CD4-positive, alpha-beta T cell (primary cell): Measurements from ENCODE around the gene AIMP1. TPM values are rescaled to one million over a fixed set of nuclear protein-coding genes. Genes with fewer than 3 reads are reported as not detected.

Experiments used
- ATAC-seq: fragments of 200-7000 bp; cut with Tn5 transposase; one replicate; pipeline ENCODE4 v1.10.0; 2022; ENCODE audit warnings: mild to moderate bottlenecking; ENCODE audit not compliant: poor library complexity
- CTCF ChIA-PET: fragments of 350-600 bp; sonication (Branson Sonifier 250); formaldehyde crosslinking; loops from one replicate; lab custom pipeline; 2021; ENCODE audit warnings: antibody characterized with exemption, inconsistent platforms; lab: Charles Lee
- POLR2A ChIA-PET: fragments of 350-600 bp; sonication (Branson Sonifier 250); formaldehyde crosslinking; loops from one replicate; lab custom pipeline; 2021; ENCODE audit warnings: antibody characterized with exemption, inconsistent platforms; lab: Charles Lee
- DNase-seq, 14 experiments: peaks; one replicate each; pipeline ENCODE4 v3.0.0-alpha.2; 2013 to 2020; ENCODE audit warnings: mixed read lengths in 2 of 14
- H3K27ac ChIP-seq, 2 donors: one replicate each; pipeline versions ENCODE4 v1.5.1 to v1.7.0; 2013; ENCODE audit warnings: low read length in 2 of 2, low read depth in 1 of 2, mild to moderate bottlenecking in 1 of 2
- H3K27me3 ChIP-seq, 2 experiments: 1 replicate in 1 of 2; 2 replicates in 1 of 2; pipeline versions ENCODE4 v1.6.1 to v1.7.0; 2013; ENCODE audit warnings: low read length in 2 of 2, control low read depth in 1 of 2, mild to moderate bottlenecking in 1 of 2, moderate library complexity in 1 of 2; ENCODE audit not compliant: insufficient read depth in 2 of 2, control insufficient read depth in 1 of 2
- H3K36me3 ChIP-seq: one replicate; pipeline ENCODE4 v1.6.1; 2013; ENCODE audit warnings: low read length, control low read depth; ENCODE audit not compliant: insufficient read depth
- H3K4me1 ChIP-seq: one replicate; pipeline ENCODE4 v1.6.1; 2013; ENCODE audit warnings: low read length, control low read depth; ENCODE audit not compliant: insufficient read depth
- H3K4me3 ChIP-seq: one replicate; pipeline ENCODE4 v1.5.1; 2013; ENCODE audit warnings: mild to moderate bottlenecking, low read length, moderate library complexity
- H3K9me3 ChIP-seq, 2 experiments: 1 replicate in 1 of 2; 2 replicates in 1 of 2; pipeline versions ENCODE4 v1.6.1 to v1.7.0; 2013; ENCODE audit warnings: low read length in 2 of 2, mild to moderate bottlenecking in 2 of 2, control low read depth in 1 of 2, moderate library complexity in 1 of 2; ENCODE audit not compliant: control insufficient read depth in 1 of 2, insufficient read depth in 1 of 2
- H3K27ac Mint-ChIP-seq: one replicate; pipeline ENCODE4 v1.8.0; 2020; ENCODE audit warnings: mixed read lengths
- H3K27me3 Mint-ChIP-seq: one replicate; pipeline ENCODE4 v1.8.0; 2021; ENCODE audit warnings: mixed read lengths
- H3K36me3 Mint-ChIP-seq: one replicate; pipeline ENCODE4 v1.8.0; 2021; ENCODE audit warnings: low read depth, mixed read lengths
- H3K4me1 Mint-ChIP-seq: one replicate; pipeline ENCODE4 v1.8.0; 2021; ENCODE audit warnings: low read depth, mixed read lengths
- H3K4me3 Mint-ChIP-seq: one replicate; pipeline ENCODE4 v1.8.0; 2020; ENCODE audit warnings: mild to moderate bottlenecking, mixed read lengths
- H3K9me3 Mint-ChIP-seq: one replicate; pipeline ENCODE4 v1.8.0; 2020; ENCODE audit warnings: mixed read lengths
- CTCF ChIP-seq: fragments of 200-600 bp; IDR thresholded peaks from one replicate; pipeline ENCODE4 v1.8.0; 2022; ENCODE audit warnings: antibody characterized with exemption, mild to moderate bottlenecking
- intact Hi-C, 2 experiments: fragments of 100-400 bp; cut with DNase I in 1 of 2; cut with micrococcal nuclease in 1 of 2; formaldehyde crosslinking; loops; one replicate each; pipeline versions ENCODE4 v1.15.1 to v1.9.0; 2023 to 2025; cut with DNase I, micrococcal nuclease
- total RNA-seq, 174 experiments: library from RNA in 2 of 174; stranded (reverse) in 2 of 174; gene quantifications; one replicate each; pipeline ENCODE4 v1.2.3 and lab custom pipeline; 2021 to 2026

Gene AIMP1
- total RNA-seq, 2 experiments from 2014 or later, result 75.4 to 77.8 TPM

GRCh38 chr4:106343865-106344646 lies 27.7 kb downstream of the AIMP1 start:
- H3K27ac ChIP-seq, result no peak overlapping the region
- H3K27me3 ChIP-seq, result no peaks in the 10 kb centered on the region
- intact Hi-C loops, result no loop called here
- POLR2A ChIA-PET, result no interaction called here
- peaks cover 2% of the 10 kb centered on the region for H3K9me3 Mint-ChIP-seq
- no peaks in the 10 kb centered on the region for H3K27me3 Mint-ChIP-seq
- H3K4me1 Mint-ChIP-seq, result peaks cover 52% of the 10 kb centered on the region
- no peaks in the 10 kb centered on the region for H3K9me3 ChIP-seq
- DNase-seq (no peak), ATAC-seq (no peak)
- CTCF ChIA-PET, result no interaction called here
- H3K36me3 ChIP-seq, result peaks cover 62% of the 10 kb centered on the region
- no peak overlapping the region for H3K4me3 ChIP-seq
- TF ChIP-seq CTCF, result no peak
- no peaks in the 10 kb centered on the region for H3K4me1 ChIP-seq
- H3K4me3 Mint-ChIP-seq, result no peak overlapping the region
- peaks cover 86% of the 10 kb centered on the region for H3K36me3 Mint-ChIP-seq
- no peak overlapping the region for H3K27ac Mint-ChIP-seq

GRCh38 chr4:106344647-106344970 lies 28.3 kb downstream of the AIMP1 start:
- Histone ChIP-seq H3K4me3 (no peak overlapping the region), H3K4me1 (no peaks in the 10 kb centered on the region), H3K36me3 (peaks cover 65% of the 10 kb centered on the region), H3K27ac (no peak overlapping the region), H3K27me3 (no peaks in the 10 kb centered on the region), H3K9me3 (no peaks in the 10 kb centered on the region)
- intact Hi-C loops, result no loop called here
- Mint-ChIP-seq H3K4me3 (no peak overlapping the region), H3K27ac (no peak overlapping the region), H3K36me3 (peaks cover 86% of the 10 kb centered on the region), H3K27me3 (no peaks in the 10 kb centered on the region), H3K4me1 (peaks cover 47% of the 10 kb centered on the region), H3K9me3 (peaks cover 2% of the 10 kb centered on the region)
- TF ChIP-seq CTCF, result no peak
- ChIA-PET POLR2A (no interaction called here), CTCF (no interaction called here)
- DNase-seq (no peak), ATAC-seq (no peak)

GRCh38 chr4:106347167-106347566 lies 30.8 kb downstream of the AIMP1 start:
- POLR2A ChIA-PET, result no interaction called here
- H3K4me3 Mint-ChIP-seq, result no peak overlapping the region
- peaks cover 24% of the 10 kb centered on the region for H3K4me1 Mint-ChIP-seq
- Histone ChIP-seq H3K27ac (no peak overlapping the region), H3K36me3 (peaks cover 52% of the 10 kb centered on the region), H3K27me3 (no peaks in the 10 kb centered on the region), H3K9me3 (no peaks in the 10 kb centered on the region), H3K4me3 (no peak overlapping the region), H3K4me1 (no peaks in the 10 kb centered on the region)
- intact Hi-C loops, result no loop called here
- no peak for TF ChIP-seq CTCF
- ATAC-seq (no peak), DNase-seq (no peak)
- no peak overlapping the region for H3K27ac Mint-ChIP-seq
- H3K36me3 Mint-ChIP-seq, result peaks cover 80% of the 10 kb centered on the region
- no peaks in the 10 kb centered on the region for H3K9me3 Mint-ChIP-seq
- H3K27me3 Mint-ChIP-seq, result no peaks in the 10 kb centered on the region
- CTCF ChIA-PET, result no interaction called here
